Large intestine (tissue), 3 donors: Measurements from ENCODE around the gene NFATC4. TPM values are rescaled to one million over a fixed set of nuclear protein-coding genes. Genes with fewer than 3 reads are reported as not detected.

Source experiments
- DNase-seq, 2 donors: peaks; one replicate each; pipeline versions ENCODE4 v3.0.0 to v3.0.0-alpha.2; 2013
- H3K27ac ChIP-seq: one replicate; pipeline ENCODE4 v1.5.1; 2013; ENCODE audit warnings: low read length
- H3K27me3 ChIP-seq: 2 replicates; pipeline ENCODE4 v1.6.1; 2013; ENCODE audit warnings: low read length; ENCODE audit not compliant: control insufficient read depth, insufficient read depth
- H3K36me3 ChIP-seq: 2 replicates; pipeline ENCODE4 v1.6.1; 2013; ENCODE audit warnings: low read length; ENCODE audit not compliant: control insufficient read depth, insufficient read depth
- H3K4me1 ChIP-seq: one replicate; pipeline ENCODE4 v1.6.1; 2013; ENCODE audit warnings: low read length; ENCODE audit not compliant: control insufficient read depth, insufficient read depth
- H3K4me3 ChIP-seq: one replicate; pipeline ENCODE4 v1.5.1; 2013; ENCODE audit warnings: low read length
- H3K9me3 ChIP-seq: one replicate; pipeline ENCODE4 v1.6.1; 2013; ENCODE audit warnings: mild to moderate bottlenecking, low read depth, low read length, moderate library complexity; ENCODE audit not compliant: control insufficient read depth
- WGBS: methylation state at CpG from one replicate; pipeline ENCODE4 v1.1.5; 2013; ENCODE audit warnings: low lambda C conversion rate; ENCODE audit not compliant: insufficient coverage; 5-methylcytosine and 5-hydroxymethylcytosine counted together
- polyA plus RNA-seq: library from polyadenylated mRNA; unstranded; fragments of 120-200 nt; gene quantifications from one replicate; pipeline ENCODE4 v1.2.1, GENCODE V29; 2013

NFATC4 gene
- polyA plus RNA-seq, 1 donor, result 40.9 TPM

- no CpG with 5 or more reads among the region's 6 CpGs for WGBS
- no peak for DNase-seq
- Histone ChIP-seq H3K4me1 (peaks cover 6% of the 10 kb centered on the region), H3K9me3 (no peaks in the 10 kb centered on the region), H3K4me3 (no peak overlapping the region), H3K27me3 (no peaks in the 10 kb centered on the region), H3K36me3 (peaks cover 27% of the 10 kb centered on the region), H3K27ac (no peak overlapping the region)
Observed at GRCh38 chr14:24417832-24418491, 50.0 kb downstream of the NFATC4 start.

GRCh38 chr14:24418492-24418873 lies 50.5 kb downstream of the NFATC4 start:
- no peak for DNase-seq
- no peaks in the 10 kb centered on the region for H3K9me3 ChIP-seq
- no CpG with 5 or more reads among the region's 6 CpGs for WGBS
- H3K36me3 ChIP-seq, result peaks cover 22% of the 10 kb centered on the region
- H3K4me1 ChIP-seq, result peaks cover 11% of the 10 kb centered on the region
- H3K27ac ChIP-seq, result no peak overlapping the region
- H3K27me3 ChIP-seq, result no peaks in the 10 kb centered on the region
- no peak overlapping the region for H3K4me3 ChIP-seq

- 82% methylated on average over 3 of the region's 4 CpGs for WGBS
- Histone ChIP-seq H3K36me3 (no peaks in the 10 kb centered on the region), H3K27me3 (no peaks in the 10 kb centered on the region), H3K27ac (peak overlapping the region; percentile 90), H3K4me1 (peaks cover 44% of the 10 kb centered on the region), H3K9me3 (no peaks in the 10 kb centered on the region), H3K4me3 (no peak overlapping the region)
- DNase-seq, result no peak
Observed at GRCh38 chr14:24422261-24422660, 54.3 kb downstream of the NFATC4 start.

GRCh38 chr14:24422694-24423601 lies 55.0 kb downstream of the NFATC4 start:
- H3K27me3 ChIP-seq, result no peaks in the 10 kb centered on the region
- peak; percentile 64 to 87 for DNase-seq
- H3K27ac ChIP-seq, result peak overlapping the region; percentile 90
- H3K36me3 ChIP-seq, result no peaks in the 10 kb centered on the region
- no peaks in the 10 kb centered on the region for H3K9me3 ChIP-seq
- WGBS, result 40% methylated on average over 2 of the region's 12 CpGs
- H3K4me3 ChIP-seq, result no peak overlapping the region
- H3K4me1 ChIP-seq, result peaks cover 50% of the 10 kb centered on the region

- no peaks in the 10 kb centered on the region for H3K27me3 ChIP-seq
- peaks cover 67% of the 10 kb centered on the region for H3K4me1 ChIP-seq
- H3K4me3 ChIP-seq, result no peak overlapping the region
- WGBS, result 0% methylated on average over 2 of the region's 3 CpGs
- H3K9me3 ChIP-seq, result no peaks in the 10 kb centered on the region
- H3K36me3 ChIP-seq, result no peaks in the 10 kb centered on the region
- peak; percentile 73 to 85 for DNase-seq
- peak overlapping the region; percentile 90 for H3K27ac ChIP-seq
Observed at GRCh38 chr14:24425704-24426103, 57.7 kb downstream of the NFATC4 start.

- Histone ChIP-seq H3K4me1 (peaks cover 73% of the 10 kb centered on the region), H3K27me3 (no peaks in the 10 kb centered on the region)
- DNase-seq, result no peak
Observed at GRCh38 chr14:24426150-24426911, 58.3 kb downstream of the NFATC4 start.

GRCh38 chr14:24426912-24427536 lies 59.0 kb downstream of the NFATC4 start:
- no peaks in the 10 kb centered on the region for H3K27me3 ChIP-seq
- no peaks in the 10 kb centered on the region for H3K9me3 ChIP-seq
- peaks cover 11% of the 10 kb centered on the region for H3K36me3 ChIP-seq
- H3K4me3 ChIP-seq, result no peak overlapping the region
- H3K4me1 ChIP-seq, result peaks cover 80% of the 10 kb centered on the region
- peak; percentile 93 to 98 for DNase-seq
- H3K27ac ChIP-seq, result peak overlapping the region; percentile 90
- no CpG with 5 or more reads among the region's 8 CpGs for WGBS

More at GRCh38 chr14:24426150-24426911, 58.3 kb downstream of the NFATC4 start:
- Histone ChIP-seq H3K27ac (peak overlapping the region; percentile 90), H3K9me3 (no peaks in the 10 kb centered on the region), H3K4me3 (no peak overlapping the region), H3K36me3 (peaks cover 4% of the 10 kb centered on the region)
- WGBS, result 43% methylated on average over 1 of the region's 2 CpGs

- peak overlapping the region; percentile 90 for H3K27ac ChIP-seq
- H3K27me3 ChIP-seq, result no peaks in the 10 kb centered on the region
- DNase-seq, result peak in 1 of 2 donors; percentile 36
- H3K9me3 ChIP-seq, result no peaks in the 10 kb centered on the region
- peaks cover 81% of the 10 kb centered on the region for H3K4me1 ChIP-seq
- no peak overlapping the region for H3K4me3 ChIP-seq
- H3K36me3 ChIP-seq, result peaks cover 19% of the 10 kb centered on the region
- no CpG with 5 or more reads among the region's 18 CpGs for WGBS
Observed at GRCh38 chr14:24427537-24428508, 59.8 kb downstream of the NFATC4 start.

- no peak for DNase-seq
Observed at GRCh38 chr14:24428628-24429394, 60.8 kb downstream of the NFATC4 start.

More at GRCh38 chr14:24428628-24429394, 60.8 kb downstream of the NFATC4 start:
- Histone ChIP-seq H3K27me3 (no peaks in the 10 kb centered on the region), H3K4me3 (no peak overlapping the region), H3K9me3 (no peaks in the 10 kb centered on the region), H3K4me1 (peaks cover 71% of the 10 kb centered on the region), H3K36me3 (peaks cover 27% of the 10 kb centered on the region), H3K27ac (peak overlapping the region; percentile 90)
- no CpG with 5 or more reads among the region's 18 CpGs for WGBS
